HK-2 (cell line): ENCODE measurements around the gene PROX1.

Source experiments
- DNase-seq: peaks from one replicate; pipeline ENCODE4 v3.0.0-alpha.2; 2018; ENCODE audit not compliant: unreplicated experiment

The PROX1 gene

DNA sequence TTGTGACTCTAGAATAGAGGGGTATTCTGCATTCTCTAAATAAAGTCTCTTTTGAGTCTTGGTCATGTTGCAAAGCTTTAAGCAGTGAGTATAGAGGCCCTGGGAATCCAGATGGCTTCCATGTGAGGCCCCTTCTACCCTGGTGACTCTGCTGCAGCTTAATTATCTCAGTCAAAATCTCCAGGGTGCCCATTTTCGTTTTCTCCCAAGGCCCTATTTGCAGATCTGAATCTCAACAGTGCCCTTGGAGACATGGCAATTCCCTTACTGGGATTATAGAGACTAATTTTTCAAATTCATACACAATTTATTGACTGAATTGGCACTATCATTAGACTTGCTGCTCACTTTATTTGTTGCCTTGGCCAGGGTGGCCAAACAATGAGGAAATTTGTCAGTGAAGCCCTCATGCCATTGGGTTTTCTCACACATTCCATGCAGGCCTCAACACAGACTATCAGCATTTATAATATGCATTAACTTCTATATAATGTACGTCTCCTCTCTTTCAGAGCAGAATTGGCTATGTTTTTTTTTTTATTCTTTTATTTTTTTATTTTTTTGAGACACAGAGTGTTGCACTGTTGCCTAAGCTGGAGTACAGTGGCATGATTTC, 35.1 kb downstream of the PROX1 start:
- no peak for DNase-seq

DNA sequence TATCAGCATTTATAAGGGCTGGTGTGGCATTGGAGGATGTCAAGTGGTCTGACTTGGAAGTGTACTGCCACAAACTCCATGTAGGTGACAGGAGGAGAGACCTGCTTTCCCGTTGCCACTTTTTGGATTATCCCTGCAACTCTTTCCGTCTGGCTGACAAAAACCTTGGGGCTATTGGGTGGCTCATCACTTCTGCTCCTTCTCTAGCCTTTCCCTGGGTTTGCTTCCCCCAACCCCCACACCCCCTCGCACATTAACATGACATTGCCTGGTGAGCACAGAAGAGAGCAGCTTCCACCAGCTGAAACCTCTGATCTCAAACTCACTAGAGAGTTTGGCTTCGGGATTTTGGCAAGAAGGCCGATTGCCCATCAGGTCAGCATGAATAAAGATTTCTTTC, 39.2 kb downstream of the PROX1 start:
- no peak for DNase-seq

DNA sequence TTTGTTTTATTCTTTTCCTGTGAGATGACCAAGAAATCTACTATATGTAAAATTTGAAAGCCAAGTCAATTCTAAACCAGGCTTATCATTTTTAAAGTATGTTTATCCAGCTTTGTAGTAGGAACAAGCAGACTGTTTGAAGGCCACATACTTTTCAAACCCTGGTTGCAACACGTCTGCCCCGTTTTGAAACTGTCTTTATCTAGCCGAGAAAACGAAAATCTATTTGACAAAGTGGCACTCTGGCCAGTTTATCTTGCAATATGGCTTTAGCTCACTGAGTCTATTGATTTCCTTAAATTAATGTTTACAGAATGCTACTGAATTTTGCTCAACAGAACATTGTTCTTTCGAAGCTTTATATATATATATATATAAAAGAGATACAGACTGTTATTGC, 39.7 kb downstream of the PROX1 start:
- DNase-seq, result no peak

DNA sequence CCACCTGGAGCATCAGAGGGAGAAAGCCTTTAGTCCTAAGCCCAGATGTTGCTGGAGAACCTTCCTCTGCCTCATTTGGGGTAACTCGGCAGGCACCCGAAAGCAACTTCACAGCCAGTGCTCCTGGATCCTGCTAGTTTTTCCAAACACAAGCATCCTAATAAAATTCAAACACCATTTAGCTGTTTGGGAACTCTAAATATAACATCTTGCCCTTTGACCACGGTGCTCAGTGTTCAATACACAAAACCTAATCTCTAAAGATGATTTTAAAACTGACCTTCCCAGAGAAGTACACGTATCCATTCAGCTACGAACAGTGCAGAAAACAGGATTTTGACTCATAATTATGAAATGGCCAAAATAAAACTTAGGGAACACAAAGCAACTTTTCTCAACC, 40.3 kb downstream of the PROX1 start:
- no peak for DNase-seq

DNA sequence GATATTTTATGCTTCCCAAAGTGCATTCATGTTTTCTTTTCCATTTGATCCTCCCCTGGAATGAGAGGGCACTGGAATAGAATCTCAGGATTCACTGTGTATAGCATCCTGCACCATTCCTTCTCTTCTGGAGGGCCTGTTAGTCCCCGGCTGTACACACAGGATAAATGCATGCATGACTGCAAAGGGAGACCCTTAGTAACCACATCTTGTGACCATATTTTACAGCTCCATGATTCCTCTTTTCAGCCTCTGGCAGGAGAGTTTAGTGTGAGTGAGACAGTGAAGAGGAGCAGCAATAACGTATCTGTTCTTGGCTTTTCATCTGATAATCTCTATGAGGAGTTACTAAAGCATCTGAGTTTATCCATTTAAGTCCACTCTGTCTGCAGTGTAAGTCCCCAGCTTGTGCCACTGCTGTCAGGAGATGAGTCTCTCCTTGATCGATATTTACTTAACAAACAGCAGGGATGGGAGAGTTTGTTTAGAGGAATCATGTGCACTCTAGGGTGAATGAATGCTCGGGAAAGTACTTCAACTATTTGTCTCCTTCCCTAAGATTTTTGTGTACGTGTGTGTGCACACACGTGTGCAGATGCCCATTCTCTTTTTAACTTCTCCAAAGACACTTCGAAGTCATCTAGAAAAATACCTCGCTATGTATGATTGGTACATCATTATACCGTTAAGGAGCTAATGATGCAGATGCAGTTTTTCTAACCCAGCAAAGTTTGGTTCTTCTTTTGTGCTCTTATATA, 41.1 kb downstream of the PROX1 start:
- no peak for DNase-seq

DNA sequence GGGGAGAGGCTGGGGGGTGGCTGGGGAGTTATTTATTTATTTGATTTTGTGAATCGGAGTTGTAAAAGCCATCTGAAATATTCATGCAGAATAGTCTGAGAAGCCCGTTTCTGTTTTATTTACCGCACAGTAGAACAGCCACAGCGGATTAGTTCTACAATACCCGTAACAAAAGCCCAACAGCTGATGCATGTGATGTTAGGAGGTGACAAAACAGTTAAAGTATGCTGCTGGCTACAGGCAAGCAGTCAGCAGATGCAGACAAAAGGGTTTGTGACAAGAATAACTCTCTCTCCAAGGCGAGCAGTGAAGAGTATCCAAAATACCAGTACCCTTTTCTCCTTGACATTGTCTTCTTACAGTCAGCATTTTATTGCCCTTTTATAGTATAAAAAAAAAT, 42.0 kb downstream of the PROX1 start:
- DNase-seq, result no peak

DNA sequence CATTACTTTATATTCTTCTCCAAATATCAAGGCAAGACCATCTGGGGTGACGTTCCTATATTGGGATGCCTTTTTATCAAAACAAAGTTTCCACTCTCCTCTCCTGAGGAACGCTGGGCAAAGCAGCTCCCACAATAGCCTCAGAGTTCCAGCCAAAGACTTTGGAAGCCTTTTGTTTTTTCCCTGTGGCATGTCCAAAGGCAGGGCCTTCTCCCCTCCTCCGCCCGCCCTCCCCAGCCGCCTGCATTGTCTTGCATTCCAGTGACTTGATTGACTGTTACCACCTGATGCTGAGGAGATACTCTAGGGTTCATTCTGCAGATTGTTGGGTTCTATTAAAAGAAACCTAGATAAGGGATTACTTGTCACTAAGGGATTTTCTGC, 43.5 kb downstream of the PROX1 start:
- DNase-seq, result no peak

DNA sequence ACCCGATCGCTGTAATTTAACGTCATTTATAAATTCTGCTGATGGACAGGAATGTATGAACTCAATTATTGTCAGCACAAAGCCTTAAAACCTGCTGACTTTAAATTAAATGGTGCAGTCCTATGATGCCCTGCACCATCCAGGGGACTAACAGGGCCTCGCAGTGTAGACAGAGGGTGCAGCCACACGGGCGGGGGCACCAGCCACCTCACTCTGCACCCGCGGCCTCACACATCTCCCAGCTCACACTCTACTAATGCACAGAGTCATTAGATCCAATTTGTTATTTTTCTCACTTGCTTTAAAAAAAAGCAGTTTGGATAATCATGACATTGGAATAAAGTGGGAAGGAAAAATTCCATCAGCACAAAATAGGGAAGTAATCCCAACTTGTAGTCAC, 49.7 kb downstream of the PROX1 start:
- no peak for DNase-seq

DNA sequence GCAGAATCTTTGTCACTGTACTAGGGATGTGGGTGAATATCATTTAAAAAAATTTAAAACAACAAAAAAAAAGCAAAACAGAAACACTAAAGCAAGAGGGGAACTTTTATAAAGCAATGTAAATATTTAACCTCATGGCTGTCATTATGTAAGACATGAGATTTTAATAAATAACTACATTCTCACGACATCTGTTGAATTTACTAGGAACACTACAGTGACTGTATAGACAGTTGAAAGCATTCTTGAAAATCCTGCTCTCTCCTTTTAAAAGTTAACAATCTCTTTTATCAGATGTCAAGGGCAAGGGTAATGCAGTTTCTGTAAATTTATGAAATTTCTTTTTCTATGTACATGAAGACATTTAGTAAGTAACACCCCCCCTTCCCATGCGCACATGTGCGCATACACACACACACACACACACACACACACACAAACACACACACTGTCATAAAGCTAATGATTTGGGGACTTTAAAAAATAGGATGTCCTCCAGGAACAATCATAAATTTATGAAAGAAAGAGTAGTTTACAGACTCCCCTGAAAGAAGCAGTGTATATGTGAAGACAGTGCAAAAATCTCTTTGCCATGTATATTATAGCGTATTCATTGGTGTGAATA, 51.7 kb downstream of the PROX1 start:
- DNase-seq, result no peak

DNA sequence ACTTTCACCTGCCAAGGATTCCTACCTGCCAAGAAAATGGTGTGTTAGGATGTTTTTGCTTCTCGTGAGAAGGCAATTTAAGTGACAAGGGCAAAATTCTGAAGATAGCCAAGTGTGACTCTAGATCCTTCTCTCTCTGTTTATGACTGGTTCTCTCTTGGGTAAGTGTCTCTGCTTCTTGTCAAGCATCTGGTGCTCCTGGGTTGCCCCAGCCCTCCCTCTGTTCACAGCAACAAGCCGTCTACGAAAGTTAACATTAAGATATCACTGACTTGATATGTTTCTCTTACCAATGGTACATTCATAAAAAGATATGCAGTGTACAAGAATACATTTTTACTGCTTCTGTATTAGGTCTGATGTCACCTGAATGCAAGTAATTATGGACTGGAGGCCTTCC, 55.4 kb downstream of the PROX1 start:
- no peak for DNase-seq

DNA sequence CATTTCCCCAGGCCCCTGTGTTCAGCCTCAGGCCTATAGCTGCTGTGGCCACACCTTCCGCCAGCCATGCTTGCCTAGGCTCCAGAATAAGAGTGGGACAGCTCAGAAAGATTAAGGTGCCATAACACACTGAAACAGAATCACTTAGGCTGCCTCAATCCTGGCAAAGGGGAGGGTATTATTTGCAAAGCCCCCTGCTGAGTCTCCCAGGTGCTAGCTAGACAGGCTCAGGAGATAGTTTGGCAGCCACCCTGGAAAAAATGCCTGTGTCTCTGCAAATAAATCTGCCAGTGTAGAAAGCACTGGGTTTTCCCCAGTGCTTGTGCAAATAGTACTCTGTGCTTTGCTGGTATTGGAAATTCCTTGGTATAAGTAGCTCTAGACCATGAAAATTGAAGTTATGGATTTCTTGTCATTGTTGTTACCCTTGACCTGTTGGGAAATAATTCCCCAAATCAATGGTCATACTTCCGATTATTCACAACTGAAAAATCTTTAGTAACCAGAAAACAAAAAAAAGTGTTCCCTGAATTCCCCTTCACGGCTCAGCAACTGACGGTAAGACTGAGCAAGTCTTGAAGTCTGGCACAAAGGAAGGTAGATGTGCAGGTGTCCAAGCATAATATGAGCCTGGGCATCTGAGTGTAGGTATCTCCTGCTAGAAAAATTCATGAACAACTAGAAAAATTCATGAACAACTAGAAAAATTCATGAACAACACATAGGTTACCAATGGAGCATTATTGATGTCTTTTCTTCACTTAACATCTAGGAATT, 56.9 kb downstream of the PROX1 start:
- no peak for DNase-seq

DNA sequence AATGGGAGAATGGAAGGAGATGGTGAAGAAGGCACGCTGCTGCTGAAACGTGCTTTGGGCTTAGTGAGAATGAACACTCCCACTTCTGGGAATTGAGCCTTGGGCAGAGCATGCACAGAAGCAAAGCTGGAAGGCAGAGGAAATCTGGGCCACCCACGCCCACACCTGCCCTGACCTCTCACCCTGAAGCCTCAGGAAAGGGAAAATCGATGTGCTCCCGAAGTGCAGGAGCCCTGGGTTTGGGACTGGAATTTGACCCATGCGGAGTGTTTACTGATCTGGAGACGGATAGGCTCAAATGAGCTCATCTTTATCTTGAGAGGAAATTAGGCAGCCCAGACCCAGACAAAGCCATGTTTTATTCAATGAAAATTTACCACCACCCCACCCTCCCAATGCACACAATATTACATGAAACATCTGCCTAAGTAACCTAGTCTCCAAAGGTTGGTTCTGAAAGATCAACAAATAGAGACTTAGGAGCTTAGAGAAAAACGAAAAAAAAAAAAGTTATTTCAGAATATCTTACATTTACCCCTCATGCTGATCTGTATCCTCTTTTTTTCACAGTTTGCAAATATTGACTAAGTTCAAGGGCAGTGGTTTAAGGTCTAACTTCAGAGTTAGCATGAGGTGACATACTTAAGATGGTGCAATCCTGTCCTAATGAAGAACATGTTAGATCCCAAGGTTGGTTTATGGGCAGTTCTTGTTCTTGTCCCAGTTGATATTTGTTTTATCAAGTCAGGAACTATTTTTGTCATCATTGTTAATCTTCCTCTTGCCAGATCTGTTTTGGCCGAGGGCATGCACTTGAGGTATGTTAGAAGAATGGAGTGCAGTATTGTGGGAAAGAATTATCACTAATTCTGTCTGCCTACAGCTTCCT, 63.0 kb downstream of the PROX1 start:
- DNase-seq, result no peak

DNA sequence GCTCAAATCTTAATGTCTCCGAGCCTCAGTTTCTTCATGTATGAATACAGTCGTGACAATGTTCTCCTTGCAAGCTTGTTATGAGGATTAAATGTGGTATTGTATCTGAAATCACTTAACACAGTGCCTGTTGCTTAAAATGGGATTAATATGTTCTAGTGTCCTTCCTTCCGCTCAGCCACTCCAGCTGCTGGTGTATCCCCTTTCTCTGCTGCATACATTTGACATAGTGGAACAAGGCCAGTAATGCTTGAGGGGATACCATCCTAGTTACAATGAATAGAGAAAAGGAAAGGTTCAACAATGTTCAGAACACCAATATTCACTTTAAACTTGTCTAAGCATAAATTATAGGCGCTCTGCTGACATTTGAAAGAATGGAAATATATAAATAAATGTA, 64.0 kb downstream of the PROX1 start:
- DNase-seq, result no peak

DNA sequence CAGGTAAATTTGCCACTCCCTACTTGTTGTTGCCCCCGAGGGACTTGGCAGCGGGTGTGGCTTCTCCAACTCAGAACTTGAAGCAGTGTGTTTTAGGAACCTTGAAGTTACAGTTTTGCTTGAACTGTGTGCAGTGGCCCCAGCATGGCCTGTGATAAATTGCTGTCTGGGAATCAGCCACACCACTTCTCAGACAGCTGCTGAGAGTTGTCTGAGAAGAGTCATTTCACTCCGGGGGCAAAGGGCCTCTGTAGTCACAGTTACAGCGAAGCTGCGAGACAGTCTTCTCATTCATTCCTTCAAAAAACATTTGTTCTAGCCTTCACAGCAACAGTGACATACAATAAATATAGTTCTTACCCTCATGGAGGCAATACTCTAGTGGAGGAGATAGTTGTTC, 70.3 kb downstream of the PROX1 start:
- no peak for DNase-seq

DNA sequence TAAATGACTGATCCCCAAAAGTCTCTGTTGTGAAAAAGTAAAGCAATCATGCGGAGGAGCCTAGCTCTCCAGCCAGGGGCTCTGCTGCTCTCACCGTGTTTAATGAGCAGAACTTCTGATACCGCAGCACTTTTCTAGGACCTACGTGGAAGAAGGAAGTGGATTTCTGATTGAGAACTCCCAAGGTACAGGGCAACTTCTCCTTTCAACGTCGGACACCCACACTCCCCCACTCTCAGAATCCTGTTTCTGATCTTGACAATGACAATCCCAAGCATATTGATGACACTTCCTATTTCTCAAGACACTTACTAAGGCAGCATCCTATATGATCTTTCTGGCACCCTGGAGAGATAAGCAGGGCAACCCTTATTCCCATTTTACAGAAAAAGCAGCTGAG, 78.4 kb downstream of the PROX1 start:
- DNase-seq, result no peak

DNA sequence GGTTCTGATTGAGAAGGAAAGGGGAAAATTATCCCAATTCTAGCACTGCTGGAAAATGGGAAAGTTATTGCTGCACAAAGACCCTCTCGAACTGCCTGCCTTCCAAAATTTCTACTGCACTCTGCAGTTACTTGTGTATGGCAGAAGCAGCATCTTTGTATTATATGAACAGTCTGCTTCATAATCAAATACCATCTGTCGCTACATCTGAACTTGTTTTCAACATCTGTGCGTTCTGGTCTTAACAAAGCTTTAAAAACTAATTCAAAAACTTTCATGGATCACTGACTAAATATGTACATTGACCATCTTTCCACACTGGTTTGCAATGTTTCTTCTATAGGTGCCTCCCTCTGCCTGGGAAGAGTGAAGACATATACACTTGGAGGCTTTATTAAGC, 79.2 kb downstream of the PROX1 start:
- no peak for DNase-seq

DNA sequence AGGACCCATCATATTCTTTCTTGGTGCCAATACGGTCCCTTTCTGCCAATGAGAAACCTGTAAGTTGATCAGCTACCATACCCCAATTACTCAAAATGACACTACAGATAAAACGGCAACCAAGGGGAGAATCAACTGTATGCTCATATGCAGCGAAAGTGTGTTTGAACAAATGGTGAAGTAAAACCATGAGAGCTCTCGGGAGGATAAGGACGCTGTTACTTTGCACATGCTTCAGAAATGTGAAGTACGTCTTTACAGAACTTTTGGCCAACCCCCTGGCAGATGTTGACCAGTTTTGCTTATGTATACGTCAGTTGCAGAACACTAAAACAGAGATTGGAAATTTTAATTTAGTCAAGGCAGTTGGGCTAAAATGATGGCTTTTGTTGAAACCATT, 79.6 kb downstream of the PROX1 start:
- DNase-seq, result no peak

DNA sequence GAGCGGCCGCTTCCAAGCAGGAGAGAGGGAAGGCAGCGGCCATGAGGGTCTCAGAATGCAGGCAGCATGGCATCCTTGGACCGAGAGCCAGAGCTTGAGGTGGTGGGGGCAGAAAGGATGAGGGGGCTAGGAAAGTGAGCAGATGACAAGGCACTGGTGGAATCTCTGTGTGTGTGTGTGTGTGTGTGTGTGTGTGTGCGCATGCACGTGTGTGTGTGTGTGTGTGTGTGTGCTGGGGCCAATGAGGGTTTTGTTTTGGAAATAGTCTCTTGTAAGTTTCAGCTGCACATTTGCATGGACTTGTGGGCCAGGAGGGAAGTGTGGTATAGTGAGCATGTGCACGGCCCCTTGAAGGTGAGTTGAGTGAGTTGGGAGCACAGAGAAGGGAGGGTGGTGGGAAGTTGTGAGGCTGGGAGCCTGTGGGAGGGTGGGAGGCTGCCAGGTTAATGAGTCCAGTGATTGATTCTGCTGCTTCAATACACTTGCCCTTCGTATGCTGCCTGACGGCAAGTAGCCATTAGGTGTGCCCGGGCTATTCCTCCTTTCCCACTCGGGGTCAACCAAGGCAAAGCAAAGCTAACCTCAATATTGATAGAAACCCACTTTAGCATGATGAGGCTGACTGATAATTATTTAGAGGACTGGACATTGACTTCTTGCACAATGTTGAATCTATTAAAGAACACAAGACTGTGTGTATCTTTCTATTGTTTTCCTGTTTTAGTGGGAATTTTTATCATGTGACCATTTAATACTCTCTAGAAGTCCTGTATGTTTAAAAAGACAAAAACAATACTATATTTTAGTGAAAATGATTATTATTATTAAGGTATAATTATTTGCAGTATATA, 80.3 kb downstream of the PROX1 start:
- DNase-seq, result no peak

DNA sequence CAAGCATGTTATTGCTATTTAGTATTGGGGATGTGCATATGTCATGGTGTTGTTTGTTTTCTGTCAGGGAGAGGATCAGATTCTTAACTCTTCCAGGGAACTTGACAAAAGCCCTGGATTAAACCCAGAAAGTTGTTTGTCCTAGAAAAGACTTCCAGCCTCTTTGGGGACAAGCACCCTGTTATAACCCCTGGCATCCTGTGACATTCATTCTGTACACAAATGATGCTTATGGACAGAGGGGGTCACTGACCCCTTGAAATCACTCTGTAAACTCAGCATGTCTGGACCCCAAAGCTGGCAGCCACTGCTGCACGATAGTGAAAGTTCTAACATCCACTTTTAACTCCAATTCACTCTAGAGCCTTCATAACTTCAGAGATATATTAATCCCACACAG, 81.2 kb downstream of the PROX1 start:
- no peak for DNase-seq

DNA sequence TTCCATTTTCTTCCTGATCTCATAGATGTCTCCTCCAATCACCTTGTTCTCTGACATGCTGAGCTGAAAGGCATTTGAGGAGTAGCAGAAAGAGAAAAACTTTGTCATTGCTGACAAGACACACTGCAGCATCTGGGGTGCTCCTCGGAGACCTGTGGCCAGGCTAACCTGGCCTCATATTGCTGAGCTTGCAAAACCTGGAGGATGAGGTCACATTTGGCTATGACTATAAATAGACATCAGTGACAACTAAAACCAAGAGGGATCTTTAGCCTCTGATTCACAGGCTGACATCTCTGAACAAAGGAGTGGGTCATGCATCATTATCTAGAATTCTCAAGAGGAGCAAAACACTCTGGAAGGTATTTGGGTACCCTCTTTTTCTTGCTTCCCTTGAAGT, 83.7 kb downstream of the PROX1 start:
- DNase-seq, result no peak
